HG03521 (cell line): Measurements from ENCODE around the gene HAPLN2.

ENCODE experiments used
- ATAC-seq: cut with Tn5 transposase; IDR thresholded peaks from one replicate; pipeline ENCODE4 v1.9.1; 2021; ENCODE audit warnings: mild to moderate bottlenecking, moderate library complexity; ENCODE audit not compliant: unreplicated experiment

Gene HAPLN2

DNA sequence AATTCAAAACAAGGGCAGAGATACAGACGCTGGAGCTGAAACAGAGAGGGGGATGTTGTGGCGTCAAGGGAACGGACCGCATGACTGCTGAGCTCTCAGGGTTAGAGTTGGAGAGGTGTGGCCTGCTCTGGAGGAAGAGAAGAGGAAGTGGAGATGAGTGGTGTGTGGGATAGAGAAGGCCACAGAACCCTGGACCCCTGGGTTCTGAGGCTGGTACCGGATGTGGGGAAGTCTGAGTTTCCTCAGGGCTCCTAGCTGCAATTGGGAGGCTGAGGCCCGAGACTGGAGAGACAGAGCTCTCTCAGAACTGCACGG is 24.5 kb downstream of the HAPLN2 start:
- ATAC-seq = no peak

DNA sequence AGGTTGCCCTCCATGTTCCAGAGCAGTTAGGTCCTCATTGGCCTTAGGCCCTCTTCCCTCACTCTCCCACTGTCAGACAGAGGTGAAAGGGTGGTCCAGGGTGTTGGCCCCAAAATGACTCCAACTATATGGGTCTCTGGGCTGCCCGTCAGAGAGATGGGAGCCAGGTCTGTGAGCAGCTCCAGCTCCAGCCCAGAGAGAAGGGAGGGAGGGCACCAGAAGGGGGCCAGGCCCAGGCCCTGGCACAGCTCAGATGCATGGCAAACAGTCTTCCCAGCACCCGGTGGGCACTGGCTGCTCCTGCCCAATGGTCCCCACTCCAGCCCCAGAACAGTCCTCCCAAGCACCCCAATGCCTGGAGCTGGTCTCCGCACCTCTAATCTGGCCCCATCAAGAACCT is 24.9 kb downstream of the HAPLN2 start:
- ATAC-seq = no peak

DNA sequence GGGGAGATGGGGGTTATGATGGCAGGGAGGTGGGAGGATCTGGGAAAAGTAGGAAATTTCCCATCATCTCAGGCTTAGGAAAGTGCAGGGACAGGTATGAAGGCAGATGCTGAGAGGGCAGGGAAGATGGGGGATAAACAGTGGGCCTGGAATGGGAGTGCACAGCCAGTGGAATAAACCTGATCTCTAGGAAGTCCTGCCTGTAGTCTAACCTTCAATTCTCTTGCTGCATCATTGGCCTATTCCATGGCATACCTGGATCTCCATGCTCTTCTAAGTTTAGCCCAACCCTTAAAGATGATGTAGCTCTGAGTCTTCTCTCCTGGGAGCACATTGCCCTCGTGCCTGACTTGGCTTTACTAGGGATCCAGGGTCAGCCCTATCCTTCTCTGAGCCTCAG is 25.4 kb downstream of the HAPLN2 start:
- ATAC-seq = no peak

- no peak for ATAC-seq
These were observed 25.8 kb downstream of the HAPLN2 start for GRCh38 chr1:156645056-156645455.

DNA sequence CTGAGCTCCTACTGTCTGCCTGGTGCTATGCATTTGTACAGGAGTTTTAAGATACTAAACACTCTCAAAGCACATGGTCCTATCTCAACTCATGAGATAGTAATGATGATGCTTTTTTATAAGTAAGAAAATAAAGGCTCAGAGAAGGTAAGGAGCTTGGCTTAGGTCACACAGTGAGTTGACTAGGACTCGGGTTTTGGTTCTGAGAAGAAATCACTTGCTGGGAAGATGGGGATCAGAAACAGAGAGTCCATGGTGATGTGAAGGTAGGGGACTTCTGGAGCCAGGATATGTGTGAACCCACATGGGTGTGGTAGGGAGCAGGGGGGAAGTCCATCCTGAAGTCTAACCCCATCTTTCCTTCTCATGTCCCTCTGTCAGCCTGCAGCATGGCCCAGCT is 26.5 kb downstream of the HAPLN2 start:
- no peak for ATAC-seq

GRCh38 chr1:156646738-156647211 is 27.6 kb downstream of the HAPLN2 start:
- no peak for ATAC-seq

- ATAC-seq = no peak
These were observed 28.1 kb downstream of the HAPLN2 start for GRCh38 chr1:156647351-156647750.

- ATAC-seq = no peak
These were observed 29.3 kb downstream of the HAPLN2 start for GRCh38 chr1:156648496-156648895.

DNA sequence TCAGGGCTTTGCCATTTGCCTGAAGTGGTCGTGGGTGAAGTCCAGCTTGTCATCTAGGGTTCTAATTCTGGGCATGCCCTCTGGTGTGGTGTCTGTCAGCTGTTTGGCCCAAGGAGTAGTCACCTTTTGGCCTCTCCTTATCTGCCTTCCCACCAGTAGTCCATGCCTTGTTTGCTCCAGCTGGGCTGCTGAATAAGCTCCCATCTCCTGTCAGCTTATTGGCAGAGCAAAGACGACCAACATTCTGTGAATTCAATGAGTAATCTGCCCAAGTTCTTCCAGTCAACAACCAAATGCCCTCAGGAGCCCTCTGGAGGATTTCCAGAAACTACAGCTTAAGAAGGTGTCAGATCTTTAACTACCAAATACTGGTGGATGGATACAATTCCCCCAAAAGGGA is 29.7 kb downstream of the HAPLN2 start:
- ATAC-seq = no peak

DNA sequence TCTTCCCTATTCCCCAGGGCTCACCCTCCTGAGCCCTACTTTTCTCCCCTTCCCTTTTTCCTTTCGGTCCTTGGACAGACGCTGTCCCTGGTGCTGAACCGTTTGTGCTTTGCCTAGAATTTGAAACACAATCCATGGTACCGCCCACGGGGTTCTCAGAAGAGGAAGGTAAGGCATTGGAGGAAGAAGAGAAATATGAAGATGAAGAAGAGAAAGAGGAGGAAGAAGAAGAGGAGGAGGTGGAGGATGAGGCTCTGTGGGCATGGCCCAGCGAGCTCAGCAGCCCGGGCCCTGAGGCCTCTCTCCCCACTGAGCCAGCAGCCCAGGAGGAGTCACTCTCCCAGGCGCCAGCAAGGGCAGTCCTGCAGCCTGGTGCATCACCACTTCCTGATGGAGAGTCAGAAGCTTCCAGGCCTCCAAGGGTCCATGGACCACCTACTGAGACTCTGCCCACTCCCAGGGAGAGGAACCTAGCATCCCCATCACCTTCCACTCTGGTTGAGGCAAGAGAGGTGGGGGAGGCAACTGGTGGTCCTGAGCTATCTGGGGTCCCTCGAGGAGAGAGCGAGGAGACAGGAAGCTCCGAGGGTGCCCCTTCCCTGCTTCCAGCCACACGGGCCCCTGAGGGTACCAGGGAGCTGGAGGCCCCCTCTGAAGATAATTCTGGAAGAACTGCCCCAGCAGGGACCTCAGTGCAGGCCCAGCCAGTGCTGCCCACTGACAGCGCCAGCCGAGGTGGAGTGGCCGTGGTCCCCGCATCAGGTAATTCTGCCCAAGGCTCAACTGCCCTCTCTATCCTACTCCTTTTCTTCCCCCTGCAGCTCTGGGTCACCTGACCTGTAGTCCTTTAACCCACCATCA is 33.1 kb downstream of the HAPLN2 start:
- no peak for ATAC-seq

GRCh38 chr1:156652992-156653355 is 33.8 kb downstream of the HAPLN2 start:
- ATAC-seq = no peak

- no peak for ATAC-seq
These were observed 35.5 kb downstream of the HAPLN2 start for GRCh38 chr1:156654700-156655099.

- no peak for ATAC-seq
These were observed 36.1 kb downstream of the HAPLN2 start for GRCh38 chr1:156655151-156655903.

- no peak for ATAC-seq
These were observed 36.8 kb downstream of the HAPLN2 start for GRCh38 chr1:156655904-156656516.

GRCh38 chr1:156656806-156657740 is 37.9 kb downstream of the HAPLN2 start:
- ATAC-seq = no peak

DNA sequence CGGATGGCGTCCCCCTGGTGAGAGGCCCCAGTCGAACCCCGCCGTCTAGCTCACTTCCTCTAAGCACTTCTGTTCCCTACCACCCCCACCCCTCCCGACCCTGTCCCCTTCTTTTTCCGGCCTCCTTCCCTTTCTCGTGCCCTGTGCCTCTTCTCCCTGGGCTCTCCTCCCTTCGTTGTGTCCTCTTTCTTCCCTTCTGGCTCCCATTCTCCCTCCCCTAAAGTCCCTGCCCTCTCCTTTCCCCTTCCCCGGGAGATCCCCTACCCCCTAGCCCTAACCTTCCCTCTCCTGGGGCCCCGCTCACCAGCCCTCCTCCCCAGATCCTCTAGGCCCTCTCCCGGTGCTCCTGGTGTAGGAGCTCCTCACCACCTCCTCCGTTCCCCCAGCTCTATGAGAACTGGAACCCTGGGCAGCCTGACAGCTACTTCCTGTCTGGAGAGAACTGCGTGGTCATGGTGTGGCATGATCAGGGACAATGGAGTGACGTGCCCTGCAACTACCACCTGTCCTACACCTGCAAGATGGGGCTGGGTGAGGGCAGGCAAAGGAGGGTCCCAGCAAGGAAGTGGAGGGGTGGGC is 38.6 kb downstream of the HAPLN2 start:
- ATAC-seq = no peak

DNA sequence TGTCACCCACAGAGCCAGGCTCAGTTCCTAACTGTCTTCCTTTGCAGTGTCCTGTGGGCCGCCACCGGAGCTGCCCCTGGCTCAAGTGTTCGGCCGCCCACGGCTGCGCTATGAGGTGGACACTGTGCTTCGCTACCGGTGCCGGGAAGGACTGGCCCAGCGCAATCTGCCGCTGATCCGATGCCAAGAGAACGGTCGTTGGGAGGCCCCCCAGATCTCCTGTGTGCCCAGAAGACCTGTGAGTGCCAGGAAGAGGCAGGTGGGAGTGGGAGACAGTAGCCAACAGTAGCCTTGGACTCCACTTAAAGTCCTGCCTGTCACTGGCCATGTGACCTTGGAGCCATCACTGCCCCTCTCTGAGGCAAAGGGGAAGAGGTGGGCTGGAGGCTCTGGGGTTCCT is 39.3 kb downstream of the HAPLN2 start:
- ATAC-seq = no peak

GRCh38 chr1:156658945-156659574 is 39.8 kb downstream of the HAPLN2 start:
- ATAC-seq = no peak

- ATAC-seq = no peak
These were observed 40.4 kb downstream of the HAPLN2 start for GRCh38 chr1:156659661-156659987.
